Mesenteric fat pad (tissue), 1 donor: ENCODE results near the gene PPP1R12A. TPM values are rescaled to one million over a fixed set of nuclear protein-coding genes. Genes with fewer than 3 reads are reported as not detected.
"Not testable (repeated sequence)": the region's sequence is repeated elsewhere in the genome, so short reads cannot be mapped to it uniquely, and the experiment has no call there.

Source experiments
- DNase-seq: peaks from one replicate; pipeline ENCODE4 v3.0.0-alpha.2; 2020; ENCODE audit warnings: low spot score
- total RNA-seq: library from RNA; stranded (reverse); fragmentation: NEBNext Ultra II Directional; extraction: Animal tissue kit (Norgen Biotek cat#: 25700); gene quantifications from one replicate; pipeline ENCODE4 v1.2.1, GENCODE V29; 2021
- donor health status: DM: yes; HTN: yes; CAD: no.

The PPP1R12A gene
- total RNA-seq, 1 donor from 2014 or later, result 63.7 TPM

- no peak for DNase-seq
These were observed 39.1 kb downstream of the PPP1R12A start for GRCh38 chr12:79895804-79896203.

DNA sequence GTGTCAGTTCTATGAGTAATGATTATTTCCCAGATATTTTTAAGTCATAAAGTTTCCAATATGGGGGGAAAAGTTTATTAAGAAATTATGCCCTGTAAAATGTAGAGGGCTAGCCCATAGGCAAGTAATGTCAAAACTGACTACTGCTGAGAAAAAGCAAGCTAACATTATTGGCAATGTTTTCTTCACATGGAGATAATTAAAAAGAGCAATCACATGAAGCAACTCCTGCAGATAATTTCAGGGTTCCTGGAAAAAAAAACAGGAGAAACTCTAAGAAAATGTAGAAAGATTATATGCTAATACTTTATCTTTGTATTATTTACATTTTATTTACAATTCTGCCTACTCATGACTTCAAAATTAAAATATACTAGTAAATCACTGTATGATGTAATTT lies 39.8 kb downstream of the PPP1R12A start:
- no peak for DNase-seq

GRCh38 chr12:79891506-79892162 lies 43.3 kb downstream of the PPP1R12A start:
- no peak for DNase-seq

- DNase-seq, result no peak
These were observed 47.0 kb downstream of the PPP1R12A start for GRCh38 chr12:79887890-79888289.

GRCh38 chr12:79886917-79887519 lies 47.9 kb downstream of the PPP1R12A start:
- no peak for DNase-seq

DNA sequence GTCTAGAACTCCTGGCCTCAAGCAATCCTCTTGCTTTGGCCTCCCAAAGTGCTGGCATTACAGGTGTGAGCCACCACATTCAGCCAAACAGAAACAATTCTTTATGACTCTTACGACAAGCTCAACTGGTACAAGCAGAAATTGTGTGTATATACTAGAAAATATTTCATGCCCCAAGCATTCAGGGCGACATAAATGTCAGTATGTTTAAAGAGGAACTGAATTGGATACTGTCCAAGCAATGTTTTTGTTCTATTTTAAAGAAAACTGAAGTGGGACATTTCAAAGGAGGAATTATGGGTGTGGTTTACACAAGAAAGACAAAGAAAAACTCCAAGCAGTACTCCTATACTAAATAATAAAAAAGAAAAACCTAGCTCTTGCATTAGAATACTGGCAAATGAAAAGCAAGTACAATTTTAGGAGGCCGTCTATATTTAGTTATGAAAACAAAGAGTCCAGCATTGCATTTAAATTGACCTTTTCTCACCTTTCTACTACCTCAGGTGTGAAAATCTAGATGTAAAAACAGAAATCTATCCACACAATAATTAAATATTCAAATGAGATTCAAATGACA lies 48.9 kb downstream of the PPP1R12A start:
- DNase-seq, result no peak

- no peak for DNase-seq
These were observed 50.4 kb downstream of the PPP1R12A start for GRCh38 chr12:79884401-79885006.

GRCh38 chr12:79883216-79883615 lies 51.7 kb downstream of the PPP1R12A start:
- no peak for DNase-seq

- DNase-seq, result no peak
These were observed 53.5 kb downstream of the PPP1R12A start for GRCh38 chr12:79881351-79881750.

DNA sequence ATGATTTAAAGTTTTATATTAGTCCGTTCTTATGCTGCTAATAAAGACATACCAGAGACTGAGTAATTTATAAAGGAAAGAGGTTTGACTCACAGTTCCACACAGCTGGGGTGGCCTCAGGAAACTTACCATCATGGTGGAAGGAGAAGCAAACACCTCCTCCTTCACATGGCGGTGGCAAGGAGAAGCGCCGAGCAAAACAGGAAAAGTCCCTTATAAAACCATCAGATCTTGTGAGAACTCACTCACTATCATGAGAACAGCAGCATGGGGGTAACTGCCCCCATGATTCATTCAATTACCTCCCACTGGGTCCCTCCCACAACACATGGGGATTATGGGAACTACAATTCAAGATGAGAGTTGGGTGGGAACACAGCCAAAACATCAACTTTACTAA lies 56.4 kb downstream of the PPP1R12A start:
- not testable (repeated sequence) for DNase-seq

- no peak for DNase-seq
These were observed 57.7 kb downstream of the PPP1R12A start for GRCh38 chr12:79877246-79877645.

- no peak for DNase-seq
These were observed 60.2 kb downstream of the PPP1R12A start for GRCh38 chr12:79874665-79875064.

- no peak for DNase-seq
These were observed 61.7 kb downstream of the PPP1R12A start for GRCh38 chr12:79873201-79873600.

DNA sequence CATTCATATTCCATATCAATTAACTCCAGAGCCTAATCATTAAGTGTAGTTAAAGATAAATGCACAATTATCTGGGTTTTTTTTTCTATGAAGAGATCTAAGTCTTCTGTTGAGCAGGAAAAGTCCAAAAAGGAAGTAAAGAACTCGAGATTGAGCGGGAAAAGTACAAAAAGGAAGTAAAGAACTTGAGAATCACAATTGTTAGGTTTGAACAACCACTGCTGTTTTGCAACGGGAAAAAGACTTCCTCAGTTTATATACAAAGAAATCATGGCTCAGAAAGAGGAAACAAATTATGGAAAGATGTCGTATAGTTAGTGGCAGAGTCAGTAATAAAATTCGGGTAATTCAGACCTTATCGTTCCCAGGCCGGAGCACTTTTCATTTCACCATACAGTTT lies 63.3 kb downstream of the PPP1R12A start:
- DNase-seq, result no peak

GRCh38 chr12:79870916-79871315 lies 64.0 kb downstream of the PPP1R12A start:
- no peak for DNase-seq

GRCh38 chr12:79859646-79860045 lies 75.3 kb downstream of the PPP1R12A start:
- DNase-seq, result no peak

DNA sequence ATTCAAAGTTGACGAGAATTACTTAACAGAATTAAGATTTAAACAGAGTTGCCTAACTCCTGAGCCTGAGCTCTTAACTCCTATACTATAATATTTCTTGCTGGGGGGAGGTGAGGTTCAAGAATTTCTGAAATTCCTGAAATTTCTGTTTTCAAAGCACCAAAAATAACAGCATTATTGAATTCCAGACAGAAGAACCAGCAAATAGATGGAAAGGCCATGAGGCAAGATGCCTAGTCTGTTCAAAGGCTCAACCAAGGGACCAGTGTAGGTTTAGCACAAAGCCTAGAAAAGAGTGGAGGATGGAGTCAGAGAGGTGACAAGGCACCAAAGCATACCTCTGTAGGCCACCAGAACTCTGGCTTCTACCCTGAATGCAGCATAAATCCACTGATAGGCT lies 76.4 kb downstream of the PPP1R12A start:
- DNase-seq, result no peak

DNA sequence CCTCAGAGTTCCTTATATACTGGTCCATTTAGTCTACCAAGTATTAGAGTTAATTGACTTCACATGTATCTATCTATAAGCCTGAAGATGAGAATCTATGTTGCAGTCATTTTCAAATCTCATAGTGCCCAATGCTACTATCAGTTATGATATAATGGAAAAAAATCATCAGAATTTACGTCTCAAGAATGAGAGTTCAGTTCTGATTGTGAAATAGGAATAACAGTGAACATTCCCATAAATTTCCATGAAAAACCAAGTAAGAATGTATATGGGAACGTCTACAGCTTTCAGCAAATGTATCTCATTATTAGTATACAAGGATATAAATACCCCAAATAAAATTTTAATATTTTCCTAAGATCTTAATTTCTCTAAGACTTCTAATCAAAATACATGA lies 77.2 kb downstream of the PPP1R12A start:
- no peak for DNase-seq

DNA sequence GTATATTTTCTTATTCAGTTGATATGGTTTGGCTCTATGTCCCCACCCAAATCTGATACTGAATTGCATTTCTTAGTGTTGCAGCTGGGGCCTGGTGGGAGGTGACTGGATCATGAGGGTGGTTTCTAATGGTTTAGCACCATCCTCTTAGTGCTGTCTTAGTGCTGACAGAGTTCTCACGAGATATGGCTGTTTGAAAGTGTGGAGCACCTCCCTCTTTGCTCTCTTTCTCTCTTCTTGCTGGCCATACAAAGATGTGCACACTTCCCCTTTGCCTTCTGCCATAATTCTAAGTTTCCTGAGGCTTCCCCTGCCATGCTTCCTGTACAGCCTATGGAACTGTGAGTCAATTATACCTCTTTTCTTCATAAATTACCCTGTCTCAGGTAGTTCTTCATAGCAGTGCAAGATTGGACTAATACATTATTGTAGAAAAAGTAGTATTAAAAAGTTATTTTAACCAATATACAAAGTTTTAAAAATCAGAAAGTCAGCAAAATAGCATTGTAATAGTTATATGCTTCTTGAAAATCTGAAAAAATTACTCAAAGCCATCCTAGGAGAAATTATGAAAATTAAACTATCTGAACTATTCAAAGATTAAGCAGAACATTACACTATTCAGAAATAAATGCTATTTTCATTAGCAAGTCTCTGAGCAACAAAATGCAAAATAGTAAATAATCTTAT lies 84.1 kb downstream of the PPP1R12A start:
- DNase-seq, result no peak

DNA sequence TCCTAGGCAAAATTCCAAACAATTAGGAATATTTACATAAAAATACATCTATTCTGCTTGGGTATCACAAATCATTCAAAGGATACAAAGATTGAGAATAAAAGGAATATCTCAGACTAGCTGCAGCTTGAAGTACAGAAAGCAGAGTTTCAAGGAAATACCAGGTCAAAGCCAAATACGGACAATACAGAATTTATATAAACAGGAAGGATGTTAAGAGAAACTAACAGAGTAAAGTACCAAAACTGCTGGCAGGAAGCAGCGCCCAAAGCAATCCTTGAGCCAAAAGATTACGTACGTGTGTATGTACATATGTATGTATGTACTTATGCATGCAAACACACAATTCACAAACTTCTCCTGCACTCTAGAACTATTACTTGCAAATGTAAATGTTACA lies 86.6 kb downstream of the PPP1R12A start:
- DNase-seq, result no peak

GRCh38 chr12:79847417-79847816 lies 87.5 kb downstream of the PPP1R12A start:
- no peak for DNase-seq

DNA sequence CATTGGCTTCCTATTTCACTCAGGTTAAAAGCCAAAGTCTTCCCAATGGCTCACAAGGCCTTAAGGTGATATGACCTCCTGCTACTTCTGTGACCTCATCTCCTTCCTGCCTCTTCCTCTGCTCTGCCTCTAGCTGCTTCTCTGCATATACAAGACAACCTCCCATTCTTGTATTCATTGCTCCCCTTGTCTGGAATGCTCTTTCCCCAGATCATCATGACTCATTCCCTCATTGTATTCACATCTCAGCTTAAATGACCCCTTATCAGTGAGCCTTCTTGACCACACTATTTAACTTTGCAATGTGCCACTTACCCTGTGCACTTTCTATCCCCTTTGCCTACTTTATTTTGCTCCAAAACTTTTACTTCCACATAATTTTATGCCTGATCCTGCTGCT lies 90.2 kb downstream of the PPP1R12A start:
- no peak for DNase-seq
